Parathyroid adenoma (tissue), 2 donors: ENCODE results near the gene THNSL1.

Source experiments
- H2AFZ ChIP-seq: fragments of 300-600 bp; sonication (generic); one replicate; pipeline ENCODE4 v1.7.0; 2017; ENCODE audit warnings: antibody characterized with exemption, mild to moderate bottlenecking
- H3K27ac ChIP-seq: fragments of 300-600 bp; sonication (generic); one replicate; pipeline ENCODE4 v1.7.0; 2017
- H3K27me3 ChIP-seq: fragments of 300-600 bp; sonication (generic); one replicate; pipeline ENCODE4 v1.7.0; 2017; ENCODE audit warnings: low read length; ENCODE audit not compliant: control insufficient read depth, insufficient read depth
- H3K36me3 ChIP-seq: fragments of 300-600 bp; sonication (generic); one replicate; pipeline ENCODE4 v1.7.0; 2017; ENCODE audit warnings: low read length; ENCODE audit not compliant: control insufficient read depth, insufficient read depth
- H3K4me1 ChIP-seq: fragments of 300-600 bp; sonication (generic); one replicate; pipeline ENCODE4 v1.7.0; 2017; ENCODE audit warnings: control low read depth
- H3K4me2 ChIP-seq: fragments of 300-600 bp; sonication (generic); one replicate; pipeline ENCODE4 v1.7.0; 2017; ENCODE audit warnings: low read length
- H3K4me3 ChIP-seq: fragments of 300-600 bp; sonication (generic); one replicate; pipeline ENCODE4 v1.7.0; 2017; ENCODE audit warnings: low read depth, low read length
- H3K79me2 ChIP-seq: fragments of 300-600 bp; sonication (generic); one replicate; pipeline ENCODE4 v1.7.0; 2017; ENCODE audit warnings: control low read depth
- H3K9ac ChIP-seq: fragments of 300-600 bp; sonication (generic); one replicate; pipeline ENCODE4 v1.7.0; 2017; ENCODE audit warnings: mild to moderate bottlenecking
- H3K9me3 ChIP-seq: fragments of 300-600 bp; sonication (generic); one replicate; pipeline ENCODE4 v1.7.0; 2017; ENCODE audit warnings: low read length; ENCODE audit not compliant: control insufficient read depth
- CTCF ChIP-seq: fragments of 300-600 bp; sonication (generic); IDR thresholded peaks from one replicate; pipeline ENCODE4 v1.7.0; 2017; ENCODE audit warnings: antibody characterized with exemption, mild to moderate bottlenecking
- donor health status: primary hyperparathyroidism.

The THNSL1 gene

GRCh38 chr10:24988831-24989640, 27.4 kb upstream of the THNSL1 start:
- H3K36me3 ChIP-seq: no peaks in the 10 kb centered on the region
- H3K9ac ChIP-seq: no peak overlapping the region
- H3K4me1 ChIP-seq: no peaks in the 10 kb centered on the region
- H3K27me3 ChIP-seq: no peaks in the 10 kb centered on the region
- TF ChIP-seq CTCF: no peak
- H3K4me2 ChIP-seq: no peak overlapping the region
- H3K27ac ChIP-seq: no peak overlapping the region
- H3K4me3 ChIP-seq: no peak overlapping the region
- peak overlapping the region; percentile 7 for H2AFZ ChIP-seq
- H3K9me3 ChIP-seq: no peaks in the 10 kb centered on the region
- no peaks in the 10 kb centered on the region for H3K79me2 ChIP-seq

- peak; percentile 47 for TF ChIP-seq CTCF
- no peaks in the 10 kb centered on the region for H3K36me3 ChIP-seq
- H2AFZ ChIP-seq: no peak overlapping the region
- no peaks in the 10 kb centered on the region for H3K4me1 ChIP-seq
- H3K27ac ChIP-seq: no peak overlapping the region
- no peak overlapping the region for H3K9ac ChIP-seq
- no peak overlapping the region for H3K4me2 ChIP-seq
- no peaks in the 10 kb centered on the region for H3K79me2 ChIP-seq
- no peaks in the 10 kb centered on the region for H3K9me3 ChIP-seq
- H3K4me3 ChIP-seq: no peak overlapping the region
- no peaks in the 10 kb centered on the region for H3K27me3 ChIP-seq
These were observed 26.5 kb upstream of the THNSL1 start for GRCh38 chr10:24989867-24990266.

- Histone ChIP-seq H3K4me3 (no peak overlapping the region), H3K4me1 (no peaks in the 10 kb centered on the region), H2AFZ (no peak overlapping the region), H3K36me3 (no peaks in the 10 kb centered on the region), H3K9me3 (no peaks in the 10 kb centered on the region), H3K27me3 (no peaks in the 10 kb centered on the region), H3K4me2 (no peak overlapping the region), H3K27ac (no peak overlapping the region), H3K9ac (no peak overlapping the region), H3K79me2 (no peaks in the 10 kb centered on the region)
- no peak for TF ChIP-seq CTCF
These were observed 25.1 kb upstream of the THNSL1 start for GRCh38 chr10:24991298-24991697.

- Histone ChIP-seq H3K27me3 (no peaks in the 10 kb centered on the region), H3K4me2 (no peak overlapping the region), H3K9ac (no peak overlapping the region), H3K27ac (no peak overlapping the region), H3K79me2 (no peaks in the 10 kb centered on the region), H2AFZ (no peak overlapping the region), H3K9me3 (no peaks in the 10 kb centered on the region), H3K36me3 (no peaks in the 10 kb centered on the region), H3K4me3 (no peak overlapping the region), H3K4me1 (no peaks in the 10 kb centered on the region)
- TF ChIP-seq CTCF: no peak
These were observed 23.8 kb upstream of the THNSL1 start for GRCh38 chr10:24992512-24993133.
